Measurements from ENCODE around the gene SYNGAP1.

The SYNGAP1 gene

GRCh38 chr6:33440649-33441309 is 20.9 kb downstream of the SYNGAP1 start:
- no peaks in the 10 kb centered on the region for H3K27me3 ChIP-seq
- no peak for TF ChIP-seq CTCF (IDR thresholded peaks at IDR 0.05)
- H3K4me3 ChIP-seq (ENCODE audit: low read depth in 1 of 2, low read length in 1 of 2), result no peak overlapping the region
- H3K36me3 ChIP-seq, result no peaks in the 10 kb centered on the region
- H3K9me3 ChIP-seq, result no peaks in the 10 kb centered on the region
- no peak overlapping the region for H3K27ac ChIP-seq
- H3K4me1 ChIP-seq (ENCODE audit: control insufficient read depth in 1 of 2, insufficient read depth in 1 of 2, low read depth in 1 of 2, low read length in 1 of 2), result peaks cover 20 to 23% of the 10 kb centered on the region in 2 experiments

- Histone ChIP-seq H3K36me3 (no peaks in the 10 kb centered on the region), H3K9me3 (no peaks in the 10 kb centered on the region), H3K4me3 (ENCODE audit: low read depth in 1 of 2, low read length in 1 of 2) (no peak overlapping the region), H3K4me1 (ENCODE audit: control insufficient read depth in 1 of 2, insufficient read depth in 1 of 2, low read depth in 1 of 2, low read length in 1 of 2) (peaks cover 27 to 30% of the 10 kb centered on the region in 2 experiments), H3K27ac (no peak overlapping the region), H3K27me3 (no peaks in the 10 kb centered on the region)
- no peak for TF ChIP-seq CTCF (IDR thresholded peaks at IDR 0.05)
Measured at GRCh38 chr6:33441457-33441856, 21.6 kb downstream of the SYNGAP1 start.

- Histone ChIP-seq H3K27ac (no peak overlapping the region), H3K36me3 (no peaks in the 10 kb centered on the region), H3K9me3 (no peaks in the 10 kb centered on the region), H3K27me3 (no peaks in the 10 kb centered on the region), H3K4me3 (ENCODE audit: low read depth in 1 of 2, low read length in 1 of 2) (no peak overlapping the region), H3K4me1 (ENCODE audit: control insufficient read depth in 1 of 2, insufficient read depth in 1 of 2, low read depth in 1 of 2, low read length in 1 of 2) (peaks cover 35 to 38% of the 10 kb centered on the region in 2 experiments)
- no peak for TF ChIP-seq CTCF (IDR thresholded peaks at IDR 0.05)
Measured at GRCh38 chr6:33442283-33442682, 22.4 kb downstream of the SYNGAP1 start.

GRCh38 chr6:33443025-33443424 is 23.2 kb downstream of the SYNGAP1 start:
- H3K4me1 ChIP-seq (ENCODE audit: control insufficient read depth in 1 of 2, insufficient read depth in 1 of 2, low read depth in 1 of 2, low read length in 1 of 2), result peaks cover 42 to 46% of the 10 kb centered on the region in 2 experiments
- no peaks in the 10 kb centered on the region for H3K27me3 ChIP-seq
- no peaks in the 10 kb centered on the region for H3K36me3 ChIP-seq
- H3K27ac ChIP-seq, result no peak overlapping the region
- H3K9me3 ChIP-seq, result no peaks in the 10 kb centered on the region
- no peak for TF ChIP-seq CTCF (IDR thresholded peaks at IDR 0.05)
- no peak overlapping the region for H3K4me3 ChIP-seq (ENCODE audit: low read depth in 1 of 2, low read length in 1 of 2)

- no peak for TF ChIP-seq CTCF (IDR thresholded peaks at IDR 0.05)
- H3K4me3 ChIP-seq (ENCODE audit: low read depth in 1 of 2, low read length in 1 of 2), result no peak overlapping the region
- H3K9me3 ChIP-seq, result no peaks in the 10 kb centered on the region
- H3K27ac ChIP-seq, result peak overlapping the region; percentile 86
- H3K27me3 ChIP-seq, result no peaks in the 10 kb centered on the region
- no peaks in the 10 kb centered on the region for H3K36me3 ChIP-seq
- peaks cover 51 to 54% of the 10 kb centered on the region in 2 experiments for H3K4me1 ChIP-seq (ENCODE audit: control insufficient read depth in 1 of 2, insufficient read depth in 1 of 2, low read depth in 1 of 2, low read length in 1 of 2)
Measured at GRCh38 chr6:33443619-33444504, 24.0 kb downstream of the SYNGAP1 start.

Measured in neutrophil (primary cell).